Activated CD8-positive, alpha-beta T cell treated with anti-CD3 and anti-CD28 coated beads, Interleukin-2, amount 10 ng/mL, durations not matched to agents 7 days and 5 days (primary cell): Measurements from ENCODE around the gene KDM4C. TPM values are rescaled to one million over a fixed set of nuclear protein-coding genes. Genes with fewer than 3 reads are reported as not detected.
A peak's percentile ranks its signal among the peaks of the same experiment; 100 is the strongest.

Experiments used
- ATAC-seq: fragments of 150-1000 bp; cut with Tn5 transposase; one replicate; pipeline ENCODE4 v1.10.0; 2021; ENCODE audit warnings: moderate library complexity
- CTCF ChIA-PET: fragments of 350-600 bp; sonication (Branson Sonifier 250); formaldehyde crosslinking; loops from one replicate; lab custom pipeline; 2021; ENCODE audit warnings: antibody characterized with exemption; lab: Charles Lee
- POLR2A ChIA-PET: fragments of 350-600 bp; sonication (Branson Sonifier 250); formaldehyde crosslinking; loops from one replicate; lab custom pipeline; 2021; ENCODE audit warnings: antibody characterized with exemption; lab: Charles Lee
- DNase-seq: peaks from one replicate; pipeline ENCODE4 v3.0.0-alpha.2; 2020
- H3K27ac Mint-ChIP-seq: one replicate; pipeline ENCODE4 v1.8.0; 2021; ENCODE audit warnings: mild to moderate bottlenecking, mixed read lengths
- H3K27me3 Mint-ChIP-seq: one replicate; pipeline ENCODE4 v1.8.0; 2021; ENCODE audit warnings: low read depth, mixed read lengths
- H3K36me3 Mint-ChIP-seq: one replicate; pipeline ENCODE4 v1.8.0; 2021; ENCODE audit warnings: low read depth, mixed read lengths
- H3K4me1 Mint-ChIP-seq: one replicate; pipeline ENCODE4 v1.8.0; 2021; ENCODE audit warnings: low read depth, mixed read lengths
- H3K4me3 Mint-ChIP-seq: one replicate; pipeline ENCODE4 v1.8.0; 2021; ENCODE audit warnings: mild to moderate bottlenecking, mixed read lengths
- H3K9me3 Mint-ChIP-seq: one replicate; pipeline ENCODE4 v1.8.0; 2022; ENCODE audit warnings: mixed read lengths; ENCODE audit not compliant: insufficient read depth
- total RNA-seq, 2 experiments: library from RNA; stranded (reverse); gene quantifications; one replicate each; pipeline ENCODE4 v1.2.3, GENCODE V29; 2021

The KDM4C gene
- total RNA-seq, 2 experiments from 2014 or later, result 52.9 to 53.4 TPM

DNA sequence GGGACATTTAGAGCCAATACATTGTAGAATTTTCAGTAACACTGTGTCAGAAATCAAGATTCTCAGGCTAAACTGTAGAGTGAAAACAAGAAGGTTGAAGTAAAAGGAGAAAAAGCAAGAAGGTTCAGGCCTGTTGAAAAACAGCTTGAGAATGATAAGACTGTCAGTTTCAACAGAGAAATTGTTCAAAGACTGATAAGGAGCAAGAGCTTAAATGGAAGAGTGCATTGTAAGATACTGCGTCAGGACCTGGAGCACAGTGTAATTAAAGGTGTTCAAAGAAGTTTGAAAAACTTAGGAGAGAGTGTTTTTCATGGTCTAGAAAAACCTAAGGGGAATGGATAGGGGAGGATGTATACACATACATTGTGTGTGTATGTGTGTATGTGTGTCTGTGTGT, 408.3 kb downstream of the KDM4C start:
- CTCF ChIA-PET, result no interaction called here
- no peaks in the 10 kb centered on the region for H3K4me1 Mint-ChIP-seq
- H3K27ac Mint-ChIP-seq, result no peak overlapping the region

GRCh38 chr9:7169717-7170389, 412.1 kb downstream of the KDM4C start:
- H3K27me3 Mint-ChIP-seq, result no peaks in the 10 kb centered on the region
- H3K4me1 Mint-ChIP-seq, result peaks cover 6% of the 10 kb centered on the region
- peaks cover 34% of the 10 kb centered on the region for H3K36me3 Mint-ChIP-seq
- ChIA-PET POLR2A (no interaction called here), CTCF (interaction anchor here (1.3 kb wide), 1 partner anchor 118 kb away, joined by 3 read pairs; no protein-coding TSS in a partner anchor)
- DNase-seq (no peak), ATAC-seq (no peak)
- H3K4me3 Mint-ChIP-seq, result no peak overlapping the region
- no peaks in the 10 kb centered on the region for H3K9me3 Mint-ChIP-seq
- no peak overlapping the region for H3K27ac Mint-ChIP-seq

More for the DNA sequence above, 408.3 kb downstream of the KDM4C start:
- POLR2A ChIA-PET, result no interaction called here
- H3K4me3 Mint-ChIP-seq, result no peak overlapping the region
- H3K36me3 Mint-ChIP-seq, result peaks cover 19% of the 10 kb centered on the region
- DNase-seq (no peak), ATAC-seq (no peak)
- no peaks in the 10 kb centered on the region for H3K27me3 Mint-ChIP-seq
- no peaks in the 10 kb centered on the region for H3K9me3 Mint-ChIP-seq

DNA sequence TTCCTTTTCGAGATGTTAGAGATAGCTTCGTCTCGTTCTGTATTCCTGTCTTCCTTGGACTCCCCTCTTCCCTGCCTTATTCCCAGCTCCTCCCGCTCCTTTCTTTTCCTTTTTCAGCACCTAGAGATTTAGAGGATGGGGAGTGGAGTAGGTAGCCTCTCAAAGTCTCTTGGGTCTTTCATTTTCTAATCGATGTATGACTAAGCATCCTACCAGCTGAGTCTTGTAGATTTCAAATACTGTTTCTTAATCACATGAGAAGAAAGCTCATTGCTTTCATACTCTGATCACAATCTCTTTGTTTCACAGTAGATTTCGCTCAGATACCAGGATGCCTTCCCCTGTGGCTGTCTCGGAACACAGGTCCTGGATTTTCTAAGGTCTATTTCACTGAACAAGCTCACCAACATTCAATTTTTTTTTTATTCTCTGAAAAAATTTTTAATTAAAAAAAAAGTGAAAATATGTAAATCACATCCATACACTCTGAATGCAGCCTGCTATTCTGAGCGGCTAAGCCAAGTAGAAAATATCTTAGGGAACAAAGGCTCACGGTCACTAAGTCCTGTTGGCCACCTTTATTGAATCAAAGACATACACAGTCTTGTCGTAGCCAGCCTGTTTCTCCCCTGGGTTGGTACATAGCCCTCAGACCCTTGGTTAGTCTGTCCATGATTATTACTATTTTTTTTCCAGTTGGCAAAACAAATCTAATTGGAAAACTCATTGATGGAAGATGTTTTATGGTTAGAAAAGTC, 413.8 kb downstream of the KDM4C start:
- ChIA-PET CTCF (no interaction called here), POLR2A (no interaction called here)
- H3K4me3 Mint-ChIP-seq, result no peak overlapping the region
- no peak for ATAC-seq
- H3K27ac Mint-ChIP-seq, result no peak overlapping the region
- peaks cover 6% of the 10 kb centered on the region for H3K4me1 Mint-ChIP-seq
- no peaks in the 10 kb centered on the region for H3K9me3 Mint-ChIP-seq
- H3K36me3 Mint-ChIP-seq, result peaks cover 35% of the 10 kb centered on the region
- no peak for DNase-seq
- H3K27me3 Mint-ChIP-seq, result no peaks in the 10 kb centered on the region

DNA sequence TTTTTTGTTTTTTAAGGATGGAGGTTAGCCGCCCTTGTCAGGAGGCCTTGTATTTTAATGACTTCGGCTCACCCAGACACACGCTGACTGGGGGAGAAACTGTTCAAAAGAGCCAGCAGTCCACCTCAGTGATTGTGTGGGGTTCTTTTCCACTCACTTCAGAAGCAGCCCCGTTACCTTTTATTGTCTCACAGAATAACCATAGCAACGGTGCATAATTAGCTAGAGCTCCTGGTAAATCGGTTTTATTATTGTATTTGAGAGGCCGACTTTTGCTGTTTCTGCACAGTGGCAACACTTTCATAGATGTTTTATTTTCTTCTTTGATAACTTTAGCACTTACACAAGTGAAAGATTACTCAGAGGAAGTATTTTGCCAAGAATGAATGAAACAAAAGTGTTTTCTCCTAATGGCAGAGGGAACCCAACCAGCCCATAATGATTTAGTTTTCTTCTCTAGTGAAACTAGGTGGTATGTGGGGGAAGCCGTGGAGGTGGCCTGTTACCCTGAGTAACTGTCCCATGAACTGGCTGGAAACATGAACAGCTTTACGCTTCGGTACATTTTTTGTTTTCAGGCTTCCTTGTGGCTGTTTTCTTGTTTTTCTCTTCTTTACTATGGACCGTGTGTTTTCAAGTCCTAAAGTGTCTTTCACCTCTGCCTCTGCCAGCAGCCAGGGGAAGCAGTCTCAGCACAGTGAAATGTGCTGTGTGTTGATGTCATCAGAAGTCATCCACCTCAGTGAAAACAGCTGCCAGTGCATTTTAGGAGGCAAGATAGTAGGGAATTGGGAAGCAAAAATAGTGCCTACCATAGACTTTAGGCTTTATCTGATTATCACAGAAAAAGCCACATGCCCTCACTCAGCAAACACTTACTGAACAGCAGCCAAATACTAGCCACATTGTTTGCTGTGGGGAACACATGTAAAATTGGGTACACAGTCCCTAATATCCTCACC, 414.7 kb downstream of the KDM4C start:
- DNase-seq, result no peak
- Mint-ChIP-seq H3K27me3 (no peaks in the 10 kb centered on the region), H3K27ac (no peak overlapping the region), H3K36me3 (peaks cover 37% of the 10 kb centered on the region), H3K4me3 (no peak overlapping the region), H3K9me3 (no peaks in the 10 kb centered on the region), H3K4me1 (peaks cover 6% of the 10 kb centered on the region)
- ATAC-seq, result no peak
- ChIA-PET POLR2A (no interaction called here), CTCF (no interaction called here)

DNA sequence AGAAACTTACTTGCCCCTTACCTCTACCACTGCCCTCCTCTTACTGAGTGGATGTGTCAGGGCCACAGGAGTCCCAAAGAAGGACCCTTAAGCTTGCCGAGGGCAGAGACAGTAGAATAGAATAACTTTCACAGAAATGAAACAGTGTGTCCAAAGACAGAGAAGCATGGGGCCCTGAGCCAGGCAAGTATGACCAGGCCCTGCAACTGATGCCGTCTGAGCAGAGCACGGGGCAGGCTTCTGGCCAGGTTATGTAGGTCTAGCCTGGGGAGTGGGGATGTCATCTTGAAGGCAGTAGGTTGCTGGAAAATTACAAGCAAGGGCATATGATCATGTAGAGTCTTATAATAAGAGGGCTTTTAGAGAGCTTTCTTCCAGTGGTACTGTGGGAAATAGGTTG, 415.4 kb downstream of the KDM4C start:
- ATAC-seq, result no peak
- Mint-ChIP-seq H3K9me3 (no peaks in the 10 kb centered on the region), H3K27ac (peak overlapping the region; percentile 36), H3K4me1 (peaks cover 6% of the 10 kb centered on the region), H3K27me3 (no peaks in the 10 kb centered on the region), H3K36me3 (peaks cover 44% of the 10 kb centered on the region), H3K4me3 (no peak overlapping the region)
- CTCF ChIA-PET, result no interaction called here
- POLR2A ChIA-PET, result no interaction called here
- no peak for DNase-seq

- ATAC-seq, result no peak
- no peak for DNase-seq
- peaks cover 45% of the 10 kb centered on the region for H3K36me3 Mint-ChIP-seq
- peaks cover 9% of the 10 kb centered on the region for H3K4me1 Mint-ChIP-seq
- peak overlapping the region; percentile 18 for H3K27ac Mint-ChIP-seq
- POLR2A ChIA-PET, result interaction anchor here (0.6 kb wide), 1 partner anchor 71 kb away, joined by 3 read pairs; no protein-coding TSS in a partner anchor
- H3K4me3 Mint-ChIP-seq, result no peak overlapping the region
- no peaks in the 10 kb centered on the region for H3K27me3 Mint-ChIP-seq
- CTCF ChIA-PET, result no interaction called here
- H3K9me3 Mint-ChIP-seq, result no peaks in the 10 kb centered on the region
Measured at GRCh38 chr9:7174301-7174700, 416.5 kb downstream of the KDM4C start.

GRCh38 chr9:7174884-7175283, 417.1 kb downstream of the KDM4C start:
- ChIA-PET POLR2A (no interaction called here), CTCF (no interaction called here)
- DNase-seq (no peak), ATAC-seq (no peak)
- peaks cover 40% of the 10 kb centered on the region for H3K36me3 Mint-ChIP-seq
- no peaks in the 10 kb centered on the region for H3K9me3 Mint-ChIP-seq
- H3K4me1 Mint-ChIP-seq, result peaks cover 9% of the 10 kb centered on the region
- H3K4me3 Mint-ChIP-seq, result no peak overlapping the region
- no peaks in the 10 kb centered on the region for H3K27me3 Mint-ChIP-seq
- peak overlapping the region; percentile 18 for H3K27ac Mint-ChIP-seq

DNA sequence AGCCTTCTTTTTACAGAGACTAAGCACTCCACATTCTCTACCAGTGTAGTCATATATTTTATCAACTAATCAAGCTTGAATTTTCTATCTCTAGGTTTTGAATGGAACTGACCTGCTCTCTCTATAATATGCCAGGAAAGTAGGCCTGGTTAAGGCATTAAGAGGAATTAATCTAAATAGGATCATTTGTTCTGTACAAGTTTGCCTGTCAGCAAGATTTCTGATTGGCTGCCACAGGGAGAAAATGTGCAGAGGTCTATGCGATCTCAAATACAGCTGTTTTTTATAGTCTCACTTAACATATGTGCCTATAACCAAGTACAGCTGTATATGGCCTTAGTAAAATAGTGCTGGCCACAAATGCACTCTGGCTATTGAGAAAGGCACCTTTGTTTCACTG, 418.8 kb downstream of the KDM4C start:
- Mint-ChIP-seq H3K27ac (no peak overlapping the region), H3K27me3 (no peaks in the 10 kb centered on the region), H3K36me3 (peaks cover 32% of the 10 kb centered on the region), H3K4me1 (peaks cover 7% of the 10 kb centered on the region), H3K9me3 (no peaks in the 10 kb centered on the region), H3K4me3 (no peak overlapping the region)
- DNase-seq, result no peak
- ATAC-seq, result no peak
- CTCF ChIA-PET, result interaction anchor here (0.6 to 1.6 kb wide), 2 partner anchors 9 to 63 kb away, joined by 4 to 7 read pairs; no protein-coding TSS in a partner anchor
- POLR2A ChIA-PET, result no interaction called here

- Mint-ChIP-seq H3K27ac (no peak overlapping the region), H3K4me1 (peaks cover 7% of the 10 kb centered on the region), H3K9me3 (no peaks in the 10 kb centered on the region), H3K27me3 (no peaks in the 10 kb centered on the region), H3K4me3 (no peak overlapping the region), H3K36me3 (peaks cover 32% of the 10 kb centered on the region)
- ATAC-seq (no peak), DNase-seq (no peak)
- ChIA-PET POLR2A (no interaction called here), CTCF (interaction anchor here (1.6 kb wide), 1 partner anchor 8 kb away, joined by 7 read pairs; no protein-coding TSS in a partner anchor)
Measured at GRCh38 chr9:7177383-7177782, 419.6 kb downstream of the KDM4C start.

DNA sequence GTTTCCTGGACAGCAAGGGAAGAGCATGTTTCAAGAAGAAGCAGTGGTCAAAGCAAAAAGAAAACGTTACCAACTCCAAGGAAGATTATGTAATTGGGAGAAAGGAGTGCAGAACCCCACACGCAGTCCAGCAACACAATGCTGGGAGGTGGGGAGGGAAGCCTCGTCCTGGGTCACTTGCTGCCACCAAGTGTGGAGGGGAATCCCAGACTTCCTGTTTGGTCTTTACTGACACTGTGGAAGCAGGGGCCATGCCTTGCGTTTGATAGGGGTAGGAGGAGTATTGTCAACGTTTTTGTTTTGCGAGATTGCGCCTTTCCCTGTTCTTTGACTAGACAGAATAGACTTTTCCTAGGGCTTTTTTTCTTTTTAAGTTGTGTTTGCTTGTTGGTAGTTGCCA, 421.0 kb downstream of the KDM4C start:
- Mint-ChIP-seq H3K9me3 (no peaks in the 10 kb centered on the region), H3K4me3 (no peak overlapping the region), H3K36me3 (peaks cover 35% of the 10 kb centered on the region), H3K4me1 (peaks cover 7% of the 10 kb centered on the region), H3K27ac (no peak overlapping the region), H3K27me3 (no peaks in the 10 kb centered on the region)
- DNase-seq (no peak), ATAC-seq (no peak)
- ChIA-PET CTCF (no interaction called here), POLR2A (no interaction called here)

DNA sequence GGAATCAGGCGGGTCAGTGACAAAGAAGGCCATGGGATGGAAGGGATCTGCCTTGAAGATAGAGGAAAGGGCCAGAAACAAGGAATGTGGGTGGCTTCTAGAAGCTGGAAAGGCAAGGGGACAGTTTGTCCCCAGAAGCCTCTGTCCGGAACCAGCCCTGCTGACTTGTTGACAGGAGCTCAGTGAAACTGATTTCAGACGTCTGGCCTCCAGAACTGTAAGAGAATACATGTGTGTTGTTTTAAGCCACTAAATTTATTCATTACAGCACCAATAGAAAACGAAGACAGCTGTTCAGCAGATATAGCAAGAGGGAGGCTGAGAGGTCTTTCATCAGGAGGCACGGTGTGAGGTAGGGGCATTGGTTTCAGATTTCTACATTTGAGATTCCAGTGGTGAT, 422.5 kb downstream of the KDM4C start:
- Mint-ChIP-seq H3K36me3 (peaks cover 25% of the 10 kb centered on the region), H3K27me3 (no peaks in the 10 kb centered on the region), H3K27ac (no peak overlapping the region), H3K9me3 (no peaks in the 10 kb centered on the region), H3K4me1 (peaks cover 3% of the 10 kb centered on the region), H3K4me3 (no peak overlapping the region)
- DNase-seq (no peak), ATAC-seq (no peak)
- POLR2A ChIA-PET, result no interaction called here
- CTCF ChIA-PET, result no interaction called here
